Muscle layer of duodenum (tissue), 2 donors: ENCODE measurements around the gene TMEM94.

Experiments
- H3K27ac ChIP-seq: one replicate; pipeline ENCODE4 v1.7.0; 2013; ENCODE audit warnings: mild to moderate bottlenecking, low read length
- H3K27me3 ChIP-seq: one replicate; pipeline ENCODE4 v1.7.0; 2013; ENCODE audit warnings: low read depth, mild to moderate bottlenecking, control low read depth, low read length
- H3K36me3 ChIP-seq, 2 donors: one replicate each; pipeline ENCODE4 v1.7.0; 2013; ENCODE audit warnings: low read length in 2 of 2, control low read depth in 1 of 2, mild to moderate bottlenecking in 1 of 2; ENCODE audit not compliant: insufficient read depth in 2 of 2, control insufficient read depth in 1 of 2
- H3K4me1 ChIP-seq, 2 donors: one replicate each; pipeline ENCODE4 v1.7.0; 2013; ENCODE audit warnings: low read length in 2 of 2, mild to moderate bottlenecking in 2 of 2, control low read depth in 1 of 2, moderate library complexity in 1 of 2; ENCODE audit not compliant: insufficient read depth in 2 of 2, control insufficient read depth in 1 of 2
- H3K4me3 ChIP-seq, 2 donors: one replicate each; pipeline ENCODE4 v1.7.0; 2013; ENCODE audit warnings: low read length in 2 of 2, low read depth in 1 of 2, mild to moderate bottlenecking in 1 of 2
- H3K9me3 ChIP-seq, 2 donors: one replicate each; pipeline ENCODE4 v1.7.0; 2013; ENCODE audit warnings: low read length in 2 of 2, control low read depth in 1 of 2, mild to moderate bottlenecking in 1 of 2; ENCODE audit not compliant: control insufficient read depth in 1 of 2
- donor health status: healthy.

TMEM94 gene

DNA sequence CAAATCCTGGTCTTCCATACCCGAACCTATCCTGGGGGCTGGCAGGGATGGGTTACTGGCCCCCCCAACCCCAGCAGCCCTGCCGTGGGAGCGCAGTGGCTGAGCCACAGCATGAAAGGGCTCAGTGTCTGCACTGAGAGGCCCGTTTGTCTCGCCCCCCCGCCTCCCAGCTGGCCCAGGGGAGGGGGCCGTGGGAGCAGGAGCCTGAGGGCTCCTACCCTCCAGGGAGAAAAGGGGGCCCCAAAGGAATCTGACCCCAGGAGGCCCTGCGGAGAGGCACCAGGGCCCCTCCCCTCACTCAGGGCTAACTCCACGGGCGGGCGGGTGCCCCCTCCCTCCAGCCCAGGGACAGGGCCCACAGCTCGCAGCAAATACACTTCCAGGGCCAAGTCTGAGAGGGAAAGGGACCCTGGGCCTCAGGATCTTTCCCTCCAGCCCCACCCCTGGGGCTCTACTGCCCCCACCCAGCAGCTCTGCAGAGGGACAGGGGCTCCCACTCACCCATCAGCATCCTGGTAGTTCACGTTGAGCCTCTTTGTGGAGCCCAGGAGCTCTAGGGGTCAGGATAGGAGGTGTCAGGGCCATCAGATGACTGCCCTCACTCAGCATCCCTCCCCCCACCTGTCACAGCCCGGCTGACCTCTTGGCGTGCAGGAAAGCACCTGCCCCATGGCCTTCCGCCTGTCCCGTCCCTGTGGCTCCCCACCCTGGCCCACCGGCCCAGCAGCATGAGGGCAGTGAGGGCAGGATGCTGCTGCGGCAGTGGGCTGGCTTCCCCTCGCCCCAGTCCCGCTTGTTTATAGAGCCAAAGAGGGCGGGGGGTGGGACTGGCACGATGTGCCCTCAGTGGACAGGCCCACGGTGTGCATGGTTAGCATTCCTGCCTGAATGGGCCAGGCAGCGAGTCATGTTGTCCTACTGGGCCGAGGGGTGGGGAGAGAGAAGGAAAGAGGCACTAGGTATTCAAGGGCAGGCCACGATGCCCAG lies 51.6 kb downstream of the TMEM94 start:
- H3K27ac ChIP-seq, result no peak overlapping the region
- no peak overlapping the region for H3K4me3 ChIP-seq
- H3K27me3 ChIP-seq, result no peaks in the 10 kb centered on the region
- no peaks in the 10 kb centered on the region for H3K9me3 ChIP-seq
- peaks cover 9 to 36% of the 10 kb centered on the region in 2 donors for H3K4me1 ChIP-seq
- peaks cover 11 to 50% of the 10 kb centered on the region in 2 donors for H3K36me3 ChIP-seq

DNA sequence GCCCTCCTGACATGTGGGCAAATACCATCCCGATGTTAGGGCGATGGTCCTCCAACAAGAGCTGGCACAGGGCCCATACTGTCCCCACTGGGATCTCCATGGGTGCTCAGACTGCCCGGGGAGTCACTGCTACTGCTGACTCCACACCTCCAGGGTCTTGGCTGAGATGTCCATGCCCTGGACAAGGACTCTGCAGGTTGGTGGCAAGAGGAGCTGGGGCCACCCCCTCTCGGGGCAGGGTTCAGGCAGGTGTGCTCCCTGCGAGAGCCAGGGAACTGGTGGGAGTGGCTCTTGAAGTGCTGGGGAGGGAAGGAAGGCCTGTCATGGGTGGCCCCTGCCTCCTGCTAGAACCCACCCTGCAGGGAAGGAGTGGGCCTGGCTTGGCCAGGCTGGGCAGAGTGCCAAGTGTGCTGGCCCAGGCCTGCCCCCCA lies 52.5 kb downstream of the TMEM94 start:
- no peak overlapping the region for H3K4me3 ChIP-seq
- H3K27me3 ChIP-seq, result no peaks in the 10 kb centered on the region
- peaks cover 11 to 41% of the 10 kb centered on the region in 2 donors for H3K36me3 ChIP-seq
- no peaks in the 10 kb centered on the region for H3K9me3 ChIP-seq
- peaks cover 9 to 46% of the 10 kb centered on the region in 2 donors for H3K4me1 ChIP-seq
- H3K27ac ChIP-seq, result peak overlapping the region; percentile 63

DNA sequence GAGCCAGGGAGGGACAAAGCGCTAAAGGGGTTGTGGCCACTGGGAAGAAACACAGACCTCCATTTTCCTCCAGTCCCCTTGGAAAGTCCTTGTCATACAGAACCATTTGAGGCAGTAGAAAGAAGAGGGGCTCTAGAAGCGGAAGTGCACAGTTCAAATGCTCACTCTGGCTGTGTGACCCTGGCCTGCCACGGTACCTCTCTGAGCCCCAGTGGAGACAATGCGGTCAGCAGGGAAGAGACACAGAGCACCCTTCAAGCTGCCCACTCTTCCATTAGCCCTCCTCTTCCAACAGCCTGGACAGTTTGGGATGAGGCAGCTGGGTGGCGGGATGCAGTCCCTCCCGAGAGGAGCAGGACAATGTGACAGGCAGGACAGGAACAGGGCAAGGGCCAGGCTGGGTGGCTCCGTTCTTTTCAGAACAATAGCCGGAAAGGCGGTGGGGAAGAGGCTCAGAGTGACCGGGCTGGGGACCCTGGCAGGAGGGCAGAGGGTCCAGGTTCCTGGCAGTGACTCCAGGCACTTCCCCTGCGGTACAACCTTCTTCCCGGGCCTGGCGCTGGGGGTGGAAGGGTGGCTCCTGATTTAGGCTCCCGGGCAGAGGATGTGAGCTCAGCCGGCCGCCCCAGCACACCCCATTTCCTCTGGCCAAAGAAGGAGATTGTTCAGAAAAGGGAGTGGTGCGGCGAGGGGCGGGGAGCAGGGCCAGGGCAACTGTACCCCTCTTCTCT lies 53.3 kb downstream of the TMEM94 start:
- Histone ChIP-seq H3K9me3 (no peaks in the 10 kb centered on the region), H3K27ac (peak overlapping the region; percentile 63), H3K36me3 (peaks cover 11 to 35% of the 10 kb centered on the region in 2 donors), H3K4me1 (peaks cover 9 to 53% of the 10 kb centered on the region in 2 donors), H3K4me3 (peak overlapping the region in 1 of 2 donors; percentile 0), H3K27me3 (no peaks in the 10 kb centered on the region)

DNA sequence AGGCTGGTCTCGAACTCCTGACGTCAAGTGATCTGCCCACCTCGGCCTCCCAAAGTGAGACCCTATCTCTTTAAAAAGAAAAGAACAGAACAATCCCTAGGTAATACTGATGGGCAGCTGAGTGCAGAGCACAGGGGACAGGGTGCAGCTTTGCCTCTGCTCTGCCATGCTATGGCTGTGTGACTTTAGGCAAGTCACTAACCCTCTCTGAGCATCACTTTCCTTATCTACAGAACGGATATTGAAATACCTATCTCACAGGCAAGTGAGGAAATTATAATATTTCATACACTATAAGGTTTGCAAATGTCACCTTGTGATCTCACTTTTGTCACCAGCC lies 54.8 kb downstream of the TMEM94 start:
- Histone ChIP-seq H3K9me3 (no peaks in the 10 kb centered on the region), H3K36me3 (peaks cover 3 to 21% of the 10 kb centered on the region in 2 donors), H3K4me1 (peaks cover 9 to 53% of the 10 kb centered on the region in 2 donors), H3K27ac (no peak overlapping the region), H3K4me3 (peak overlapping the region; percentile 33 to 83), H3K27me3 (no peaks in the 10 kb centered on the region)

DNA sequence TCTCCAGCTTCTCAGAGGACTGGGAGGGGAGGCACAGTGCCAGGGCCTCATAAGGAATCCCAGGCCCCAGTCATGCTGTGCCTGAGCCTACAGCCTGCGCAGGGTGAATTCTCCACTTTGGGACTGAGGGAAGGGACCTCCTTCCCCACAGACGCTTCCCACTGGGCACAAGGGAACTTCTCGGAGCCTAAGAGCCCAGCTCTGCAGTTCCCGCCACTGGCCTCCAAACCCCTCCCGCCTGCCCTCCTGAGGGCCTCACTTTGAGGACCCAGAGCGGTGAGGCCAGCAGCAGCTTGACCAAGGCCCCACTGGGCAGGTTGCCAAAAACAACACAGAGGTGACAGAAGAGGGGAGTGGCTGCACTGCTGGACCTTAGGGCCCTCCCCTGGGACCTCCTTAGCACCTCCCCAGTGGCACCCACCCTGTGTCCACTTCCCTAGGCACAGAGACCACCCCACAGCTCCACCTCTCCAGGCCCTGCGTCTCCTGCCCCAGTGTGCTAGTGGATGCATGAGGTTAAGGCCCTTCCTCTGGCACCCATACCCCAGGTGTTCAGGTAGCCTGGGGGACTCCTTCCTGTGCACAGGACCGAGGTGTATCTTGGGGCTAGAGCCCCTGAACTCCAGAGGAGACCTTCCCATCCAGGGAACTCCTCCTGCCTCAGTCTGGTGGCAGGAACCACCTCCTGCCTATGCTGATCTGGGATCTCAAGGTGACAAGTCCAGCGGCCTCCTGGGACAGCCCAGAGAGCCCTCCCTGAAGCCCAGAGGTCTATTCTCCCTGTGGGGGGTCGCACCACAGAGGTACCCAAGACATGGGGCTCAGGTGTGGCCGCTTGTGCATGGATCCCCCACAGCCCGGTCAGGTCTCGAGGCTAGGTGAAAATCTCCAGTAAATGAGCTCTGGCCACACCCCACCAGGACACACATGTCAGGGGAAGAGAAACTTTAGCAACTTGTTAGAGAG lies 55.5 kb downstream of the TMEM94 start:
- peaks cover 3 to 15% of the 10 kb centered on the region in 2 donors for H3K36me3 ChIP-seq
- peak overlapping the region; percentile 33 to 83 for H3K4me3 ChIP-seq
- H3K27ac ChIP-seq, result no peak overlapping the region
- no peaks in the 10 kb centered on the region for H3K27me3 ChIP-seq
- peaks cover 9 to 54% of the 10 kb centered on the region in 2 donors for H3K4me1 ChIP-seq
- no peaks in the 10 kb centered on the region for H3K9me3 ChIP-seq

DNA sequence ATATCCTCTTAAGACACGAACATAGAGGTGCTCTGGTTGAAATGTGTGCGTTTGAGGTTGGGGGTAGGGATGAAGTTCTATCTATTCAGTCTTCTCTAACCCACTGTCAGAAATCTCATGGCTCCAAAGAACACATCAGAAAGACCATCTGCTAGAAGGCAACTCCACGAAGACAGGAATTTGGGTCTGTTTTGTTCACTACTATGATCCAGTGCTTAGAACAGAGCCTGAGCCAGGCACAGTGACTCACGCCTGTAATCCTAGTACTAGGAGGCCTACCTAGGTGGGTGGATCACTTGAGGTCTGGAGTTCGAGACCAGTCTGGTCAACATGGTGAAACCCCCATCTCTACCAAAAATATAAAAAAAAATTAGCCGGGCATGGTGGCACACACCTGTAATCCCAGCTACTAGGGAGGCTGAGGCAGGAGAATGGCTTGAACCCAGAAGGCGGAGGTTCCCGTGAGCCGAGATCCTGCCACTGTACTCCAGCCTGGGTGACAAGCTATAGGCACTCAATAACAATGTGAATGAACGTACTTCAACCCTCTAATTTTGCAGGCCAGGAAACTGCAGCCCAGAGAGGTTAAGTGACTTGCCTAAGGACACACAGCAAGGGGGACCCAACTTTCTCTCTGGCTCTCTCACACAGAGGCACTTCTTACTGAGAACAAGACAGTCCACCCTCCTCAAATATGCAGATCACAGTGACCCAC lies 56.6 kb downstream of the TMEM94 start:
- no peaks in the 10 kb centered on the region for H3K9me3 ChIP-seq
- H3K4me1 ChIP-seq, result peaks cover 19 to 62% of the 10 kb centered on the region in 2 donors
- H3K27ac ChIP-seq, result no peak overlapping the region
- peaks cover 3 to 9% of the 10 kb centered on the region in 2 donors for H3K36me3 ChIP-seq
- no peaks in the 10 kb centered on the region for H3K27me3 ChIP-seq
- peak overlapping the region; percentile 65 to 83 for H3K4me3 ChIP-seq

DNA sequence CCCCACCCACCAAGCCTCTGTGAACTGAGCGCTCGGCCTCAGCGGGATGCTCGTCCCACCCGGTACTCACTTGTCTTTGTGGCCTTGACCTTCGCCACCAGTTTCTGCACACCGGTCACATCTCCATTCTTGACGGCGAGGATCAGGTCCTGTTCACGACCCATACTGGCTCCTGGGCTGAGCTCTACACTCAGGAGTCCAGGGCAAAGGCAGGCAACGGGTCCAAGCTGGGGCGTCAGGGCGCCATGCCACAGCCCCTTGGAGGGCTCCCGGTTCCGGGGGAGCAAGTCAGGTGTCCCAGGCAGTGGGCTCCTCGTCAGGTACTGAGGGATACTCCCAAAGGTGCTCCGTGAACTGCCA lies 57.2 kb downstream of the TMEM94 start:
- Histone ChIP-seq H3K27ac (peak overlapping the region; percentile 23), H3K36me3 (peaks cover 3 to 9% of the 10 kb centered on the region in 2 donors), H3K9me3 (no peaks in the 10 kb centered on the region), H3K4me1 (peaks cover 18 to 57% of the 10 kb centered on the region in 2 donors), H3K27me3 (no peaks in the 10 kb centered on the region), H3K4me3 (peak overlapping the region; percentile 65 to 83)

DNA sequence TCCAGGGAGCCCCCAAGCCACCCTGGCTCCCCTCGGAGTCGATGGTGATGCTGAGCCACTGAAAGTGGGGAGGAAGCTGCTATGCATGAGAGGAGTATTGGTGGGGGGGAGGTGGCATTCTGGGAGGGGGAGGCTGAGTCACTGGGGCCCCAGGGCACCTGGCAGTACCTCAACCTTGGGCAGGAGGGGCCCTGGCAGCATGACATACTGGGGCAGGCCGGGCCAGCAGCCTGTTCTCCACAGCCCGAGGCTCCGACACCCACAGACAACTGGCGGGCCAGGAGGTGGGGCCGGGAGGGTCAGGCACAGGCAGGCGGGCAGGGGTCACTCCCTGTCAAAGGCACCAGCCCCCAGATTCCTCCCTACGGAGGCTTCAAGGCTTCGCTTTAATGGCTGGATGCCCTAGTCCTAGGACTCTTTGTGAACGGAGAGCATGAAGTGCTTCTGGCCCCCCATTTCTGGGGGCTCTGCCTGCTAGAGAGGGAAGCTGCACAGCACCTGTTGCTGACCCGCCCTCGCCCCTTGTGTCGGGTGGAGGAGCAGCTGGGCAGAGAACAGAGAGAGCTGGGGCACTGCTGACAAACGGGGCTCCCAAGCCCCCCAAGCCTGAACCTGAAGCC lies 58.0 kb downstream of the TMEM94 start:
- Histone ChIP-seq H3K9me3 (no peaks in the 10 kb centered on the region), H3K4me1 (peaks cover 12 to 49% of the 10 kb centered on the region in 2 donors), H3K27ac (peak overlapping the region; percentile 45), H3K27me3 (no peaks in the 10 kb centered on the region), H3K4me3 (peak overlapping the region; percentile 65 to 83), H3K36me3 (peaks cover 3 to 9% of the 10 kb centered on the region in 2 donors)

DNA sequence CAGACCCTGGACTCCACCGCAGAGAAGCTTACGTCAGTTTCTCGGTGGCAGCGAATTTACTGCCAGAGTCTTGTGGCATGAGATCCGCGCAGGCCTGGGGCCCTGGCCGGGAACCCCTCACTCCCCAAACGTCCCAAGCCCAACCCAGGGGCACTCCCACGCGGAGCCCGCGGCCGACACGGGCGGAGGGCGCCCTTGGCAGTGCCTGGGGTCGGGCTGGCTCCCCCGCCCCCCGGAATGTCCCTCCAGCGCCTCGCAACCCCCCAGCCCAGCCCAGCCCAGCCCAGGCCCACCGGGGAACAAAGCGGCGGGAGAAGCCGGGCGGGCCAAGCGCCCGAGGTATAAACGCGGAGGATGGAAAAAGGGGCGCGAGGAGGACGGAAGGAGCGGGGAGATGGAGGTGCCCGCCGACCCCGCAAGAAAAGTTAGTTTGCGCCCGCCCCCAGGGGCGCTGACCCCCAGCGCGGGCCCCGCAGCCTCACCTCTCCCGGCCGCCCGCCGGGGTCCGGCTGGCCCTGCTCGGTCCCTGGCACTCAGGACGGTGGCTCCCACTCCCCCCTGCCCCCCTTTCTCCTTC lies 58.6 kb downstream of the TMEM94 start:
- Histone ChIP-seq H3K36me3 (peaks cover 3 to 9% of the 10 kb centered on the region in 2 donors), H3K4me1 (peaks cover 10 to 46% of the 10 kb centered on the region in 2 donors), H3K27me3 (no peaks in the 10 kb centered on the region), H3K27ac (peak overlapping the region; percentile 45), H3K4me3 (peak overlapping the region; percentile 65 to 83), H3K9me3 (no peaks in the 10 kb centered on the region)
